Daoy (cell line): ENCODE measurements around the gene COL2A1. TPM values are rescaled to one million over a fixed set of nuclear protein-coding genes. Genes with fewer than 3 reads are reported as not detected.
A peak's percentile ranks its signal among the peaks of the same experiment; 100 is the strongest.

ENCODE experiments used
- DNase-seq: peaks from one replicate; pipeline ENCODE4 v3.0.0-alpha.2; 2015; ENCODE audit warnings: low read depth
- total RNA-seq: library from RNA; depleted of rRNA; stranded (reverse); fragments of >200 nt; shearing (Covaris generic); gene quantifications from 2 replicates; pipeline ENCODE4 v1.2.3, GENCODE V29; 2014

The COL2A1 gene
- total RNA-seq, 1 experiment from 2014 or later, result 1.1 TPM

DNA sequence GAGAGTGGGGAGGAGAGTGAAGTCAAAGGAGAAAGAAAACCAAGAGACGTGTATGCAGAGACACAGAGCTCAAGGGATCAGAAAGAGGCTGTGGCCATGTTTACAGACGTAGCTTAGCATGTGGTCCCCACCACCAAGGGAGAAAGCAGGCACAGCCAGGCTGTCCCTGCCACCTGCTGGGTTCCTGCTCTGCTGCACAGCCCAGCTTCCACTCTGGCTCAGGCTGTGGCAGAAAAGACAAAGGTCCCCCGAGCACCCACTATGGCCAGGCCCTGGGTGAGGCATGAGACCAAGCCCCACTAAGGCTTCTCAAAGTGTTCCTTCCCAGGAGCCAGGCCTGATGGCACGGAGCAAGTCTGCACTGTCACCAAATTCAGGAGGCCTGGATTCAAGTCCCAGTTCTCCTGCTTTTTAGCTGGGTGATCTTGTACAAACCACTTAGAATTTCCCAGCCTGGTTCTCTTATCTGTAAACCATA is 25.9 kb upstream of the COL2A1 start:
- no peak for DNase-seq

DNA sequence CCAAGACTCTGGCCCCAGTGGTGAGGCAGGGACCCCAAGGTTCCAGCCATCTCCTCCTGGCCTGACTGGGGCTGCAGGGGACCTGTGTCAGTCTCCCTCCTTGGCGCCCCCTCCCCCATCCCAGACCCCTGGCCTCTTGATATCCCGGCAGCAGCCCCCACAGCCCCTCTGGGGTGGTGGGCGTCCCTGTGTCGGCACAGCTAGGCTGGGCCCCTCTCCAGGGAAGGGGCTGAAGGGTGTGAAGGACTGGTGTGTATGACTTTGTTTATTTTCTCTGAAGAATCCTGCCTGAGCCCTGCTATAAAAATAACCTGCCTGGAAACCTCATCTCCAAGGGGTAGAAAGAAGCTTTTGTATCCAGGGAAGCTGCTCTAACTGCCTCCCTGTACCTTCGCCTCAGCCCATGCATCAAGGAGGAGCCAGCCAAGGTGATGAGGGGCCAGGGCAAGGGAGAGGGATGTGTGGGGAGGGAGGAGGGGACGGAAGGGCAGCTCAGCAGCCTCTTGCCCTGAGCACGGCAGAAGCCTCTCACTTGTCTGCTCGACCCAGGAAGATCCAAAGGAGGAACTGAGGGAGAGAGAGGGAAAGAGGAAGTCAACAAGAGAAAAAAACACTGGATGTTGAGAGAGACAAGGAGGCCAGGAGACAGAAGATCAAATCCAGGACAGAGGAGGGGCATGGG is 25.4 kb upstream of the COL2A1 start:
- DNase-seq, result no peak

DNA sequence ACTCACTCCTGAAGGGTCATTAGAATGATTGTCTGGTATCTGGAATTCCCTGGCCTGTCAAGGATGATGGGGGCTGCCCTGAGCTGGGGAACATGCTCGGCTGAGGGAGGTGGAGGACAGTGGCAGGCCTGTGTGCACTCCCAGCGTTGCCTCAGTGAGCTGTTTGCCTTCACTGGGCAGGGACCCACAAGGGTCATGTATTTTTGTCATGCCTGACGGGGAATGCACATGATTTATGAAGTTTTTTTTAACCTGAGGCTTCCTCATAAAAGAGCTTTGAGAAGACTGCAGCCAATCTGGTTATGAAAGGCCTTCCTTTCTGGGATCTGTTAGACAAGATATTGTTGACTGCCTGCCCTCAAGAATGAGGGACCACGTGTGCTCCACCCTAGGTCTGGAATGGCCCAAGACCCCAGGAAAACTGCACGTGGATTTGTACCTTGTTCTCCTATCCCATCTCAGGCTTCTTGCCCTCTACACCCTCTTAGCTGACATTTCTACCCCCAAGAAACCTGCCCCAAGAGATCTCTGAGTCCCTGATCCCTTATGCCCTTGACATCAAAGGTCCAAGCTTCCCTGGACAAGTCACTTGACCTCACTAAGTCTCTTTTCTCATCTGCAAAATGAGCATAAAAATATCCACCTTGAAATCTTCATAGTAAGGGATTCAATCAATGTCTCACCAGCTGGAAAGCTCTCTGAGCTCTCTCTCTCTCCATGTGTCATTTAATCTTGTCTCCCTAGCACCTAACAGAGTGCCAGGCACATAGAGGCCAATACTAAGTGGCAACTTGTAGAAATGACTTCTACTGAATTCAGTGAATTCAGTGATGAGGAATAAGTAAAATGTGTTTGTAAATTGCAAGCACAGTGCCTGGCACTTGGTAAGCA is 24.5 kb upstream of the COL2A1 start:
- DNase-seq, result no peak

DNA sequence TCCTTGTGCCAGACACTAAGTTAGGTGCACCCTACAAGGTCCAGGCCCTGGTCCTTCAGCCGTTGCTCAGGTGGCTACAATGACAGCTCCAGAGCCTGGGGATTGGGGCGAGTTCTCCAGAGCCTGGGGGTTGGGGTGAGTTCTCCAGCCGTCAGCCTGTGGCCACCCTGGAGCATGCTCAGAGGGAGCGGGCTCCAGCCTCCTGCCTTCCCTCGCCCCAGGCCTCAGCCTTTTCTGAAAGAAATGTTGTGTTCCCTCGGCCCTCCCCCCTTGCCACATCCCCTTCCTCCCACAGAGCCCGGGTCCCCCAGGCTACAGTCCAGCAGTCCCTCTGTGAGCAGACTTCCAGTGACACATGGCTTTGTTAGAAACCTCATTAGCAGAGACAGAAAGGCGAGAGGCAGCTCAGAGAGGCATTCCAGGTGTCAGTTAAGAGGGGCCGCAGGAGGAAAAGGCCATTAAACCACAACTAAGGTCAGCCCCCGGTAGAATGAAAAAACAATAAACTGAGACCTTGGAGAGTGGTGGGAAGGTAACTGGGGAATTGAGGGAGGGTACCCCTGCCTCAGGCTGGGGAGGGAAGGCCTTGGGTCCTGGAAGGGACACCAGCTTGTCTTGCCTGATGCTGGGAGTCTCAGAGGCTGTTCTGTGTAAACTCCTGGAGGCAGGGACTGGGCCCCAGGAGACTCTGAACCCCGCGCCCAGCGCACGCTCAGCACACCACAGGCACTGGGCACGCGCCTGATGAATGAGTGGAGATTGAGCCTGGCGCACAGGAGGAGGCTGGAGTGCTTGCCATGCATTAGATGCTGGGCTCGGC is 23.1 kb upstream of the COL2A1 start:
- DNase-seq, result no peak

DNA sequence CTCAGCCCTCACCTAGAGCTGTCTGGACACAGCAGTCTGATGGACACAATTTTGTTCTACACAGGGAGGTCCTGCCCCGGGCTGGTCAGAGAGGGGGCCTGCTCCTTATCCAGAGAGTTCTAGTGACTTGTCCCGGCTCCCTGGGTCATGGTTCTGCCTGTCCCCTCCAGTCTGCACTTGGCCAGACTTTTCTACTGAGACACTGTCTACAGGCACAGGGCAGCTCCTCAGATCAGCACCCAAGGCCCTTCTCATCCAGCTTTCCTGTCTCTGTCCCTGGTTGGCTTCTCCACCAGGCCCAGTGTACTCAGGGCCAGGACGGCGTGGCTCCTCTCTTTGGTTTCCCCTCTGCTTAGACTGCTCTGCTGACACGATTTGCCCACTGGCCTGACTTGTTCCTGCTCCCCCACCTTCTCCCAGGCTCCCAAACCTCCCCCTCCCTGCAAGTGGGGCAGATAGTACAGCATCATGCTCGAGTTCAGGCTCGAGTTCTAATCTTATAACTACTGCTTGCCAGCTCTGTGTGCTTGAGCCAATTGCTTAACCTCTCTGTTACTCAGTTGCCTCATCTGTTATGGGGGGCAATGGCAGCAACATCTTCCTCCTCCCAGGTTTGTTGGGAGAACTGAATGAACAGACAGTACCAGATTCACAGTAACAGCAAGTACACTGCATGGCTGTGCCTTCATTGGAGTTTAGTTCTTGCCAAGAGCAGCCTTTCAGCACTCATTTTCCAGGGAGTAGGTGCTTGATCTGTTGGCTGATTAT is 22.0 kb upstream of the COL2A1 start:
- DNase-seq, result no peak

DNA sequence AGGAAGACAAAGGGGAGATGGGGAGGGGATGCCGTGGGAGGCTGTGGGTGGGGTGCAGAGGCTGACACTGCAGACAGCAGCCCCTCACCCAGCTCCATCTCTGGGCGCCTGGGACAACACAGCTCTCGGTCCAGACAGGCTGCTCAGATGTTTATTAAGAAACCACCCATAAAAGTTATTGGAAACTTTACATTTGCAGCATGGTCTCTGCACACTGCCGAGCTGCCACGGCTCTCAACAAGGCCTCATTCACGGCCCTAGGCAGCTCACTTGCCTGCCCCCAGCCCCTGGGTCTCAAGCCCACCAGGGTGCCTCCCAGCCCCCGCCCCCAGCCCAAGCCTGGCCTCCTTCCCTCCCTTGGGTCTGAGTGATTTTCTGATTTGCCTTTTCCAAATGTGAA is 21.0 kb upstream of the COL2A1 start:
- no peak for DNase-seq

DNA sequence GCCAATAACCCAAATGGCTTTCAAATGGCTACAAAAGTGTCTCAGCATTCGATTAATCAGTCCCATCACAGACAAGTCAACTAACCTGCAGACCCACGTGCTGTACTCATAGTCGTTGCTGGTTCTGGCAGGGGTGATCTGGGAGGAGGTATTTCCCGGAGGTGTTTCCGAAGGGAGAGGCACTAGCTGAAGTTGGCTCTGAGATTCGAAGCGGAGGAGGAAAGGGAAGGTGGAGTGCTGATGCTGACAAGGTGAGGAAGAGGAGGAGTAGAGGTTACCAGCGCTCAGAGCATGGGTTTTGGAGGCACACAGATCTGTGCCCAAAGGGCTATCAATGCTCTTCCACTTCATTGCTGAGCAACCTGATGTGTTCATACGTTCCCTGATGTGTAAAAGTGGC is 20.5 kb upstream of the COL2A1 start:
- DNase-seq, result no peak

DNA sequence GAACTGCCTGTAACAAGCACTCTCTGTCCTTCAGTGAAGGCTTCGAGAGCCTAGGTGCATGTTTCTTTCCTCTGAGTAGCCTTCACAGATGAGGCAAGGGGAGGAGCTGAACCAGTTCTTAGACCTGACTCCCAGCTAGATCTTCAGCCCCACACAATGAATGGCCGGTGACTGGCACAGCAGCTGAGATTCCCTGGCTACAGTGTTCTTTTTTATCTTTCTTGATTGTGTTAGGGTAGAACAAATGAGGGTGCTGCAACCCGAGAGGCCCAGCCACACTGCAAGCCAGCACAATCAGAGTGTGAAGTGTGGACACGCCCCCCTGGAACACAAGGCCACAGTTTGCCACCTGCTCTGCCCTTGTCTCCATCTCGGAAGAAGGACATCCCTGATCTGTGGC is 19.1 kb upstream of the COL2A1 start:
- no peak for DNase-seq

DNA sequence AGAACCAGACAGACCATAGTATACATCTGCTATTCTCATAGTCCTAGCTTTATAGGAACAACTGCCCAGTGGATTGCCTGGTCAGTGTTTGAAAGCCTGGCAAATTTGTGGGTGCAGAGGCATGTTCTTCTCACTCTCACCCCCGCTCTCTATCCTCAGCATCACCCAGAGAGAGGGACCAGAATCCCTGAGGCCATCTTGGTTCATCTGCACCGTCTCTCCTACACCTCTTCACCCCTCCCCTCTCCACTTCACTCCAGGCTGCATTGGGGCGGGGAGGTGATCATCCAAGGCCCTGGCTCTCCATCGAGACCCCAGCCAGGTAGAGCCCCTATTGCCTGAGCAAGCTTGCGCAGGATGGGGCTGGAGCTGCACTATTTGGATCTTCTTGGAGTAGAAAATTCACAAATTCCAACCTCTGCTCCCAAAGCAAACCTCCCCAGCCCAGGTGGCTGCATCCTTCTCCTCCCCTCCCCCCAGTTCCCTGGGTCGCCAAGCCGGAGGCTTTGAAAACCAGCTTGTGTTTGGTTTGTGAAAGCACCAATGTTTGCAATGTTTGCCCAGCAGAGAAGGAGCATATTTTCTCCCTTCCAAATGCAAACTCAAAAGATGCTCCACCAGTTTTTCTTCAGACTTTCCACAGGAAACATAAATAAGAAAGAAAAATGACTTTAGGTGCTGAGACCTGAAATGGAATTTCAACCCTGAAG is 18.6 kb upstream of the COL2A1 start:
- DNase-seq, result no peak

DNA sequence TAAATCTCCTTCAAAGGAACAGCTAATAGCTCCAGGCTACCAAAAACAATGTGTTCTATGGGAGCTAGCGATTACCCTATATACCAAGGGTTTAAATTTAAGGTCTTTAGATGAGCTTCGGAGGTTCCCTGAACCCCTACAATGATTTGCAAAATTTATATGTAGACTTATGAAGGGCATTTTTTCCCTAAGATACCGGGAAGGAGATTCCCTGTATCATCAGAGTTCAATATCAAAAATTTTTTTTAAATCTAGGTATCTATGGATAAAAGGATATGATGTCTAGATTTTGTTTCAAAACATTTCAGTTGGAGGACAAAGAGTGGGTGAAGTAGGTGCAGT is 17.9 kb upstream of the COL2A1 start:
- DNase-seq, result no peak

DNA sequence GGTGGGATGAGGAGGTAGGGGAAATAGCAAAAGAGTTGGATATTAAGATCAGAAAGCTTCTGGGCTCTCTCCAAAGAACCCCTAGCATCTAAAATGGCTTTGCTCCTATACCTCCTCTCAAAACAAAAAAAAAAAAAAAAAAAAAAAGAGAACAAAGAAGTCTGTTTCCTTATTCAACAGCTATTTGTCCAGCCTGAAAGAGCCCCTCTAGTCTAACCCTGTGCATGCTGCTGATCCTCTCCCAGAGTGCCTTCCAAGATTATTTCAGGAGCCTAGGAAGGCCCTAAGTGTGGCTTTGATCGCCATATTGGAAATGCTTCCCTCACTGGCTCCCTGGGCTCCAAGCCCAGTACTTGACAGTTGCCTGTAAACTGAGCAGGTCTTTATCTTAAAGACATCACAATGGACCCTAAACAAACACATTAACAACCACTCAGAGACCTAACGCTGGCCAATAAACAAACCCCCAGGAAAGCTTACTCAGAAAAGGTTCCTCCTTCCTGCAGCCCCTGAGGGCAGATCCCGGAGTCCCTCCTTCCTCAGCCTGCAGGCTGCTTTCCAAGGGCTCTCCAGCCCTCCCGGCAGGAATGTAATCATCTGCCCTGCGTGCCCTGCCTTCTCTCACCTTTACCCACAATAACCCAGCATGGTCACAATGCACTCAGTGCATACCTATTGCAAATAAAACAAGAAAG is 17.4 kb upstream of the COL2A1 start:
- peak; percentile 87 for DNase-seq

DNA sequence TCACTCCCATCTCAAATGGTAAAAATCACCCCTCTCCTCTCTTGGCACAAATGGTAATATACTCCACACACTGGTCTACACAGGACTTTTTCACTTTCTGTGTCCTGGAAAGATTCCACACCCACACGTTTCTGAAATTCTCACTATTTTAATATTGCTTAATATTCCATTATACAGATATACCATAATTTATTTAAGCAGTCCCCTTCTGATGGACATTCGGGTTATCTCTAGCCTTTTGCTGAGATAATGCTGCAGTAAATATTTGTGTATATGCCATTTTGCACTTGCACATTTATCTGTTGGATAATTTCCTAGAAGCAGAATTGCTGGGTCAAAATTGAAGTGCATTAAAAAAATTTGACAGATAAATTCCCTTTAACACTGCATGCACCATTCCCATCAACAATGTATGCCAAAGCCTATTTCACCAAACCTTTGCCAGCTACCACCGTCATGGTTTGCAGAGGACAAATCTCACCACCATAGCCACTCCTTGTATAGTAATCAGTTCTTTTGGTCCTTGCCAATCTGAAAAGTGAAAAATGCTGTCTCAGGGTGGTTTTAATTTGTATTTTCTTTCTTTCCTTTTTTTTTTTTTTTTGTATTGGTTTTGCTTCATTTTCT is 15.5 kb upstream of the COL2A1 start:
- DNase-seq, result no peak

DNA sequence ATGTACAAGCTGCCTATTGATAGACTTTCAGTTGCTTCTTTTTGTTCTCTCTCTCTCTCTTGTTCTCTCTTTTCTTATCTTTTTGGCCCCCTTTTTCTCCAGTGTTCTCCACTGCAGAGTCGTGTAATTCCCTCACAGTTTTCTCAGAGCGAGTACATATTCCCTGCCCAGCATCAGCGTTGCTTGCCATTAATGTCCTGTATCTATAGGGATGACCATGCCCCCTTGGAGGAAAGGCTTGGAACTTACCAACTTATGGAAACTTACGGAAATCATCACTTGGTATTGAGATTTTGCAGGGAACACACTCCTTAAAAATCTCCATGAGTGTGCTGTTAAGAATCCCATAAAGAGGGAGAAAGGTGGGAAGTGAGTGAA is 14.3 kb upstream of the COL2A1 start:
- no peak for DNase-seq

DNA sequence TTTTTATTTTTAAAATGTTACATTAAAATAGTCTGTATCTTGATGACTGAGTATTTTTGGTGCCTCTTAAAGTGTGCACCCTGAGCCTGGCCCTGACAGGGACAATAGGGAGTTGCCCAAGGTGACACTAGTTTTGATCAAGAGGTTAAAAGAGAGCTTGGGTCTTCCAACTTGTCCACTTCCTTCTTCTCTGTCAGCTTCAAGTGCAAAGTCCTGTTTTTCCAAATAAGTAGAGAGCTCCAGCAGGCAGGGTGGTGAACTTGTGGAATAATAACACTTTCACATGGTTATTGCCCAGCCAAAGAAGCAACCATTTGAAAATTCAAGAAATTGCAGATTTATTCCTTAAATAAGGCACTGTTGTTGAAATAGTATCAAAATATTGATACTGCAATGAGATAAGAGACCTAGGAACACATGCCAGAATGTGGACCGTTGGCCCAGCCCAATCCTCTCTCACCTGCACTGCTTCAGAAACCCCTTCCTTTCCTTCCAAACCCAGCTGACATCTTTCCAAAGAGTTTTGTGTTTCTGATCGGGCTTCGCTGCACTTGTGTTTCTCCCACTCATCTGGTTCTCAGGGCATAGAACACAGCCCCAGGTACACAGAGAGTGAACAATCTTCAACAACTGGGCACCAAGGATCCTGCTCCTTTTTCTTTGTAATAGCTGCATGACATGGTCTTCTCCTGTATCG is 13.8 kb upstream of the COL2A1 start:
- DNase-seq, result no peak

DNA sequence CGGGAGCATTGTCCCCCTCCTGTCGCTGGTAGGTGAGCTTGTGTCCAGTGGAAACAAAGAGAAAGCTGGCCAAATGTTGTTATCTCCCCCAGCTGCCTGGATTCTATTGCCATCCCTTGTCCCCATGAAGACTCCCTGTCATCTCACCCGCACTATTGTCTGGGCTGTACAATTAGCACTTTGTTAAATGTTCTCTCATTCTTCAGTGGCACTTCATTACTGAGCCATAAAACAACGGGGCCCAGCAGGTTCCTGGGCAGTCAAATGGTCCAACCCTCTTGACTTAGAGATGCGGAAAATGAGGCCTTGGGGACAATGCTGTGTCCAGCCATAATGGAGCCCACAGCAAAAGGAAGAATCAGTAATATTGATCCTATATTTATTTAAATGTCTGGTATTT is 13.2 kb upstream of the COL2A1 start:
- no peak for DNase-seq

DNA sequence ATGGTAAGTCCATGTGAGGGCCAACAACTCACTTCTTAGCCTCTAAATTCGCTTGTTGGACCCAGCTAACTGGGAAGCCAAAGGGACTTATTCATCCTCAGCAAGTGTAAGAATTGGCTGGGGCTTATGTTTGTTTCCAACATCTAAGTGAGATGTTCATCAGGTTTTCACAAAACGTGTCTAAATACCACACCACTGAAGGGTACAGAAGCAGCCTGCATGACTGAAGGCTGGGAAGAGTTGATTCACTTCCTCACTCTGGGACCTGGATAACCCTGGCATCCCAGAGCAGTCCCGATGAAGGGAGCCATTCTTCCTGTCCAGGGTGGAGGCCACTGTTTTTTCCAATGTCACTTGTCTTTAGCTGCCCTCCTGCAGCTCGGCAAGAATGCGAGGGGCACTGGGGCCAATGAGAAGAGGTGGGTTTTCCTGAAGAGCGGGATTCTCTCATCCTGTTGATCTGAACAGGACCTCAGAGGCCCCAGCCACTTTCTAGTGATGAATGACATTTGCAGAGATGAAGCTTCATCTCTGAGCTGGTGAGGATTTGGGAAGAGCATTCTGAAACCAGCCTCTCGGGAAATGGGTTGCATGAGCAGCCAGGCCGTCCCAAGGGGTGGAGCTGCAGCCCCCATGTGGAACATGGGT is 12.2 kb upstream of the COL2A1 start:
- DNase-seq, result no peak

DNA sequence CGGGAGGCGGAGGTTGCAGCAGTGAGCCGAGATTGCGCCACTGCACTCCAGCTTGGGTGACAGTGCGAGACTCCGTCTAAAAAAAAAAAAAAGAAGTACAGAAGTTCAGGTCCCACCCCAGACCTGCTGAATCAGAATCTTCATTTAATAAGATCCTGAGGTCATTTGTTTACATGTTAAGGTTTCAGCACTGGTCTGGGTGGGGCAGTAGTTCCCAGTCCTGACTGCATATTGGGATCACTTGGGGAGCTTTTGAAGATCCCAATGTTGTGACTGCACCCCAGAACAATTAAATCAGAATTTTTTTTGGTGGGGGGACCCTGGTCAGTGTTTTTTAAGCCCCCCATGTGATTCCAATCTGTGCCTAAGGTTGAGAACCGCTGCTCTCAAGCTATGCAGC is 11.7 kb upstream of the COL2A1 start:
- no peak for DNase-seq

DNA sequence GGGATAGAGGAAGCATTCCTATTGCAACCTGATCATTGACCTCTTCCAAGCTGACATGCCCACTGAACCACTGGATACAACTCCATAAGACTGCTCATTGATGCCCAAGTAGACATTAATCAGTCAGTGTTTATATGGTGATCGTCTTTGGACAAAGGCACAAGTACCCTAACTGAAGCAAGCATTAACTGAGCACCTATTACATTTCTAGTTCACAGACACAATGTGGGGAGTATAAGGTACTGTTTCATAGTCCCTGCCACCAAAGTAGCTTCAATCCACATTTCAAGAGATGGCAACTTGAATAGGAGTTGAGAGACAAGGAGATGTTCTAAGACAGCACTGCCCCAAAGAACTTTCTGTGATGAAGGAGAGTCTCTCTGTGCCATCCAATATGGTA is 10.9 kb upstream of the COL2A1 start:
- DNase-seq, result no peak

DNA sequence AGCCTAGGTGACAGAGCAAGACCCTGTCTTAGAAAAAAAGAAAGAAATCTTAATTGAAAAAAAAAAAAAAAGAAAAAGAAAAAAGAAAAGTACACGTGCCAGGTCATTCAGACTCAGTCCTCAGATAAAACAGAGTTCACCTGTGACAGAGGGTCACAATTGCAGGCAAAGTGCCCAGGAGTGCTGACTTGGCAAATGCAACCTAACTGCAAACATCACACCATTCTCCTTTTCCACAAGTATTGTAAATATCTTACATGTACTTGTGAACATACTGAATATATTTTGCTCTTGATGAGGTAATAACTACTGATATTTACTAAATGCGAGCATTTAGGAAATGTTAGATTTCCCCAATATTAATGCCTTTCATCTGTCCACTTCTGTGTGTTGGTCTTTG is 9.0 kb upstream of the COL2A1 start:
- no peak for DNase-seq
